ENCODE results near the gene DOCK11. TPM values are rescaled to one million over a fixed set of nuclear protein-coding genes. Genes with fewer than 3 reads are reported as not detected.

Gene DOCK11
- total RNA-seq, 3 donors from 2014 or later: 21.0 to 23.1 (median 22.0) TPM

GRCh38 chrX:118530219-118530911 lies 34.8 kb downstream of the DOCK11 start:
- Mint-ChIP-seq H3K9me3 (no peaks in the 10 kb centered on the region), H3K4me3 (peak overlapping the region; percentile 31), H3K36me3 (ENCODE audit: insufficient read depth) (peaks cover 2% of the 10 kb centered on the region), H3K4me1 (ENCODE audit: low read depth) (peaks cover 74% of the 10 kb centered on the region), H3K27me3 (ENCODE audit: low read depth) (no peaks in the 10 kb centered on the region)
- DNase-seq (no peak), ATAC-seq (no peak)

GRCh38 chrX:118534716-118535493 lies 39.3 kb downstream of the DOCK11 start:
- ATAC-seq (no peak), DNase-seq (no peak)
- Mint-ChIP-seq H3K4me1 (ENCODE audit: low read depth) (peaks cover 76% of the 10 kb centered on the region), H3K9me3 (no peaks in the 10 kb centered on the region), H3K36me3 (ENCODE audit: insufficient read depth) (no peaks in the 10 kb centered on the region), H3K4me3 (no peak overlapping the region), H3K27me3 (ENCODE audit: low read depth) (no peaks in the 10 kb centered on the region)

- ATAC-seq: peak; percentile 93 to 97
- Mint-ChIP-seq H3K4me1 (ENCODE audit: low read depth) (peaks cover 68% of the 10 kb centered on the region), H3K27me3 (ENCODE audit: low read depth) (no peaks in the 10 kb centered on the region), H3K9me3 (no peaks in the 10 kb centered on the region), H3K4me3 (peak overlapping the region; percentile 55), H3K36me3 (ENCODE audit: insufficient read depth) (no peaks in the 10 kb centered on the region)
- DNase-seq: no peak
These were observed 40.6 kb downstream of the DOCK11 start for GRCh38 chrX:118536204-118536603.

GRCh38 chrX:118536687-118537461 lies 41.3 kb downstream of the DOCK11 start:
- H3K27me3 Mint-ChIP-seq (ENCODE audit: low read depth): no peaks in the 10 kb centered on the region
- H3K36me3 Mint-ChIP-seq (ENCODE audit: insufficient read depth): no peaks in the 10 kb centered on the region
- H3K4me1 Mint-ChIP-seq (ENCODE audit: low read depth): peaks cover 71% of the 10 kb centered on the region
- no peaks in the 10 kb centered on the region for H3K9me3 Mint-ChIP-seq
- ATAC-seq (peak; percentile 49 to 59), DNase-seq (peak; percentile 15)
- H3K4me3 Mint-ChIP-seq: peak overlapping the region; percentile 55

- no peak for ATAC-seq
- DNase-seq: no peak
- H3K27me3 Mint-ChIP-seq (ENCODE audit: low read depth): no peaks in the 10 kb centered on the region
- no peak overlapping the region for H3K4me3 Mint-ChIP-seq
- peaks cover 64% of the 10 kb centered on the region for H3K4me1 Mint-ChIP-seq (ENCODE audit: low read depth)
- no peaks in the 10 kb centered on the region for H3K9me3 Mint-ChIP-seq
- H3K36me3 Mint-ChIP-seq (ENCODE audit: insufficient read depth): peaks cover 1% of the 10 kb centered on the region
These were observed 42.8 kb downstream of the DOCK11 start for GRCh38 chrX:118538386-118538785.

GRCh38 chrX:118540342-118540741 lies 44.7 kb downstream of the DOCK11 start:
- Mint-ChIP-seq H3K36me3 (ENCODE audit: insufficient read depth) (peaks cover 6% of the 10 kb centered on the region), H3K4me1 (ENCODE audit: low read depth) (peaks cover 49% of the 10 kb centered on the region), H3K27me3 (ENCODE audit: low read depth) (no peaks in the 10 kb centered on the region), H3K9me3 (no peaks in the 10 kb centered on the region), H3K4me3 (no peak overlapping the region)
- ATAC-seq (no peak), DNase-seq (no peak)

- H3K9me3 Mint-ChIP-seq: no peaks in the 10 kb centered on the region
- no peak for DNase-seq
- no peak for ATAC-seq
- peaks cover 39% of the 10 kb centered on the region for H3K4me1 Mint-ChIP-seq (ENCODE audit: low read depth)
- H3K27me3 Mint-ChIP-seq (ENCODE audit: low read depth): no peaks in the 10 kb centered on the region
- peaks cover 6% of the 10 kb centered on the region for H3K36me3 Mint-ChIP-seq (ENCODE audit: insufficient read depth)
- H3K4me3 Mint-ChIP-seq: no peak overlapping the region
These were observed 45.9 kb downstream of the DOCK11 start for GRCh38 chrX:118541482-118541881.

GRCh38 chrX:118545510-118545909 lies 49.9 kb downstream of the DOCK11 start:
- Mint-ChIP-seq H3K4me1 (ENCODE audit: low read depth) (peaks cover 14% of the 10 kb centered on the region), H3K36me3 (ENCODE audit: insufficient read depth) (peaks cover 10% of the 10 kb centered on the region), H3K27me3 (ENCODE audit: low read depth) (no peaks in the 10 kb centered on the region), H3K4me3 (no peak overlapping the region), H3K9me3 (no peaks in the 10 kb centered on the region)
- DNase-seq: no peak
- ATAC-seq: no peak

- Mint-ChIP-seq H3K4me1 (ENCODE audit: low read depth) (peaks cover 12% of the 10 kb centered on the region), H3K9me3 (no peaks in the 10 kb centered on the region), H3K27me3 (ENCODE audit: low read depth) (no peaks in the 10 kb centered on the region), H3K4me3 (no peak overlapping the region), H3K36me3 (ENCODE audit: insufficient read depth) (peaks cover 9% of the 10 kb centered on the region)
- DNase-seq: no peak
- no peak for ATAC-seq
These were observed 53.2 kb downstream of the DOCK11 start for GRCh38 chrX:118548841-118549240.

GRCh38 chrX:118550792-118551191 lies 55.2 kb downstream of the DOCK11 start:
- Mint-ChIP-seq H3K4me3 (no peak overlapping the region), H3K9me3 (no peaks in the 10 kb centered on the region), H3K36me3 (ENCODE audit: insufficient read depth) (peaks cover 9% of the 10 kb centered on the region), H3K4me1 (ENCODE audit: low read depth) (peaks cover 15% of the 10 kb centered on the region), H3K27me3 (ENCODE audit: low read depth) (no peaks in the 10 kb centered on the region)
- no peak for ATAC-seq
- DNase-seq: no peak

GRCh38 chrX:118551426-118551825 lies 55.8 kb downstream of the DOCK11 start:
- peaks cover 9% of the 10 kb centered on the region for H3K36me3 Mint-ChIP-seq (ENCODE audit: insufficient read depth)
- no peak overlapping the region for H3K4me3 Mint-ChIP-seq
- no peaks in the 10 kb centered on the region for H3K27me3 Mint-ChIP-seq (ENCODE audit: low read depth)
- ATAC-seq (no peak), DNase-seq (no peak)
- H3K4me1 Mint-ChIP-seq (ENCODE audit: low read depth): peaks cover 15% of the 10 kb centered on the region
- no peaks in the 10 kb centered on the region for H3K9me3 Mint-ChIP-seq

- Mint-ChIP-seq H3K9me3 (no peaks in the 10 kb centered on the region), H3K4me3 (no peak overlapping the region), H3K4me1 (ENCODE audit: low read depth) (peaks cover 15% of the 10 kb centered on the region), H3K27me3 (ENCODE audit: low read depth) (no peaks in the 10 kb centered on the region), H3K36me3 (ENCODE audit: insufficient read depth) (peaks cover 16% of the 10 kb centered on the region)
- no peak for ATAC-seq
- DNase-seq: no peak
These were observed 56.7 kb downstream of the DOCK11 start for GRCh38 chrX:118552121-118552900.

- ATAC-seq (no peak), DNase-seq (no peak)
- Mint-ChIP-seq H3K4me3 (no peak overlapping the region), H3K27me3 (ENCODE audit: low read depth) (no peaks in the 10 kb centered on the region), H3K9me3 (no peaks in the 10 kb centered on the region), H3K36me3 (ENCODE audit: insufficient read depth) (peaks cover 16% of the 10 kb centered on the region), H3K4me1 (ENCODE audit: low read depth) (peaks cover 15% of the 10 kb centered on the region)
These were observed 57.6 kb downstream of the DOCK11 start for GRCh38 chrX:118553042-118553710.

Measured in activated T-cell treated with anti-CD3 and anti-CD28 coated beads, Interleukin-2, amount 50 U/mL, for 4 hours (primary cell).